IMR-90 (cell line): ENCODE measurements around the gene CAV2. TPM values are rescaled to one million over a fixed set of nuclear protein-coding genes. Genes with fewer than 3 reads are reported as not detected.

ENCODE experiments used
- ATAC-seq: fragments of 200-7000 bp; cut with Tn5 transposase; 2 replicates; pipeline ENCODE4 v1.9.1; 2020; ENCODE audit warnings: low read depth, mild to moderate bottlenecking, moderate library complexity
- BruUV-seq: library from RNA; stranded (reverse); fragments of 400-500 nt; replicated peaks from 2 replicates; lab custom pipeline; 2021; lab: Mats Ljungman, UMichigan
- CTCF ChIA-PET: fragments of 300-600 bp; formaldehyde crosslinking; extraction: SDS; loops from one replicate; lab custom pipeline; 2021; ENCODE audit warnings: antibody characterized with exemption; lab: Yijun Ruan, JAX
- POLR2A ChIA-PET: fragments of 300-600 bp; sonication (Branson Sonifier 250); formaldehyde crosslinking; loops from one replicate; lab custom pipeline; 2022; ENCODE audit warnings: antibody characterized with exemption; ENCODE audit not compliant: unreplicated experiment; lab: Charles Lee
- DNase-seq: peaks from one replicate; pipeline ENCODE4 v3.0.0; 2013
- H2AFZ ChIP-seq: replicated peaks from 2 replicates; pipeline ENCODE3; 2013; ENCODE audit warnings: low read length, mild to moderate bottlenecking; ENCODE audit not compliant: poor library complexity
- H2AK5ac ChIP-seq: 2 replicates; pipeline ENCODE4 v1.6.1; 2013; ENCODE audit warnings: low read depth, low read length, inconsistent platforms
- H2AK9ac ChIP-seq: replicated peaks from 2 replicates; pipeline ENCODE3; 2013; ENCODE audit warnings: mild to moderate bottlenecking, low read depth, low read length, moderate library complexity; ENCODE audit not compliant: poor library complexity
- H2BK120ac ChIP-seq: 2 replicates; pipeline ENCODE4 v1.6.1; 2013; ENCODE audit warnings: low read depth, low read length, inconsistent platforms
- H2BK15ac ChIP-seq: 3 replicates; pipeline ENCODE4 v1.6.1; 2013; ENCODE audit warnings: low read depth, low read length, inconsistent platforms
- H2BK20ac ChIP-seq: 2 replicates; pipeline ENCODE4 v1.6.1; 2013; ENCODE audit warnings: low read depth, mild to moderate bottlenecking, inconsistent platforms, low read length, moderate library complexity
- H2BK5ac ChIP-seq: 2 replicates; pipeline ENCODE4 v1.6.1; 2013; ENCODE audit warnings: mild to moderate bottlenecking, low read depth, low read length, inconsistent platforms; ENCODE audit not compliant: poor library complexity, severe bottlenecking
- H3K14ac ChIP-seq: replicated peaks from 2 replicates; pipeline ENCODE4 v1.6.1; 2013; ENCODE audit warnings: low read depth, low read length, inconsistent platforms
- H3K18ac ChIP-seq: 2 replicates; pipeline ENCODE4 v1.6.1; 2013; ENCODE audit warnings: low read depth, low read length, control low read depth
- H3K23ac ChIP-seq: 2 replicates; pipeline ENCODE4 v1.6.1; 2013; ENCODE audit warnings: low read depth, low read length, inconsistent platforms
- H3K27ac ChIP-seq: 2 replicates; pipeline ENCODE4 v1.5.1; 2013; ENCODE audit warnings: mild to moderate bottlenecking, control low read depth, low read length; ENCODE audit not compliant: insufficient read depth
- H3K27me3 ChIP-seq: 2 replicates; pipeline ENCODE4 v1.6.1; 2013; ENCODE audit warnings: low read length; ENCODE audit not compliant: control insufficient read depth, insufficient read depth
- H3K36me3 ChIP-seq: 2 replicates; pipeline ENCODE4 v1.6.1; 2013; ENCODE audit warnings: low read length, mixed read lengths; ENCODE audit not compliant: control insufficient read depth, insufficient read depth
- H3K4ac ChIP-seq: 2 replicates; pipeline ENCODE4 v1.6.1; 2013; ENCODE audit warnings: low read depth, low read length, inconsistent platforms
- H3K4me1 ChIP-seq: 2 replicates; pipeline ENCODE4 v1.6.1; 2013; ENCODE audit warnings: low read length, mixed read lengths; ENCODE audit not compliant: control insufficient read depth, insufficient read depth
- H3K4me2 ChIP-seq: 2 replicates; pipeline ENCODE4 v1.6.1; 2013; ENCODE audit warnings: low read depth, mild to moderate bottlenecking, control low read depth, low read length, moderate library complexity
- H3K4me3 ChIP-seq: 2 replicates; pipeline ENCODE4 v1.5.1; 2013; ENCODE audit warnings: low read depth, mild to moderate bottlenecking, control low read depth, low read length, moderate library complexity; ENCODE audit not compliant: insufficient read depth
- H3K56ac ChIP-seq: 2 replicates; pipeline ENCODE4 v1.6.1; 2013; ENCODE audit warnings: low read length, inconsistent platforms; ENCODE audit not compliant: insufficient read depth; ENCODE audit errors: extremely low read depth
- H3K79me1 ChIP-seq, 2 experiments: 2 replicates each; pipeline ENCODE4 v1.6.1; 2013; ENCODE audit warnings: low read length in 2 of 2, inconsistent platforms in 1 of 2, low read depth in 1 of 2
- H3K9ac ChIP-seq: 2 replicates; pipeline ENCODE4 v1.6.1; 2013; ENCODE audit warnings: low read depth, low read length, control low read depth
- H3K9me1 ChIP-seq: 2 replicates; pipeline ENCODE4 v1.6.1; 2013; ENCODE audit warnings: low read length, inconsistent platforms; ENCODE audit not compliant: insufficient read depth
- H3K9me3 ChIP-seq: 2 replicates; pipeline ENCODE4 v1.6.1; 2013; ENCODE audit warnings: low read length; ENCODE audit not compliant: control insufficient read depth, insufficient read depth
- H4K20me1 ChIP-seq: 2 replicates; pipeline ENCODE4 v1.6.1; 2013; ENCODE audit warnings: low read length, inconsistent platforms; ENCODE audit not compliant: insufficient read depth
- H4K5ac ChIP-seq: 2 replicates; pipeline ENCODE4 v1.6.1; 2013; ENCODE audit warnings: mild to moderate bottlenecking, low read depth, low read length, control low read depth
- H4K8ac ChIP-seq, 2 experiments: 2 replicates each; pipeline ENCODE4 v1.6.1; 2013; ENCODE audit warnings: low read depth in 2 of 2, low read length in 2 of 2, control low read depth in 1 of 2, inconsistent platforms in 1 of 2
- H4K91ac ChIP-seq: 2 replicates; pipeline ENCODE4 v1.6.1; 2013; ENCODE audit warnings: low read depth, low read length, inconsistent platforms; ENCODE audit not compliant: insufficient read depth
- BHLHE40 ChIP-seq: fragments of 150-350 bp; IDR thresholded peaks from 2 replicates; pipeline ENCODE4 v1.6.1; 2016; ENCODE audit warnings: mild to moderate bottlenecking, low read depth, low read length
- MAFK ChIP-seq: IDR thresholded peaks from 2 replicates; pipeline ENCODE4 v1.6.1; 2012; ENCODE audit warnings: low read depth, low read length, improper control_type of control experiment
- RCOR1 ChIP-seq: IDR thresholded peaks from 2 replicates; pipeline ENCODE4 v1.6.1; 2012; ENCODE audit warnings: mild to moderate bottlenecking, low read length, improper control_type of control experiment; ENCODE audit not compliant: insufficient replicate concordance
- SMC3 ChIP-seq: fragments of 150-350 bp; IDR thresholded peaks from 2 replicates; pipeline ENCODE4 v1.6.1; 2016; ENCODE audit warnings: low read depth, mild to moderate bottlenecking, antibody characterized with exemption, low read length, moderate library complexity
- WGBS, 2 experiments: methylation state at CpG; one replicate each; pipeline versions ENCODE4 v1.1.5 to v1.1.7; 2013; ENCODE audit warnings: missing lambda C conversion rate in 2 of 2; ENCODE audit not compliant: insufficient read length in 1 of 2; ENCODE audit errors: extremely low coverage in 2 of 2; 5-methylcytosine and 5-hydroxymethylcytosine counted together
- dilution Hi-C: fragments of 300-500 bp; cut with HindIII; formaldehyde crosslinking; loops from one replicate; pipeline ENCODE4 v1.14.3; 2018; ENCODE audit warnings: low sequenced_read_pairs; ENCODE audit not compliant: unreplicated experiment
- in situ Hi-C: fragments of 300-500 bp; cut with MboI; formaldehyde crosslinking; loops from 3 replicates; pipeline ENCODE4 v1.14.3; 2019; ENCODE audit warnings: low sequenced_read_pairs, inconsistent platforms, mixed read lengths
- intact Hi-C: fragments of 100-400 bp; cut with micrococcal nuclease; formaldehyde crosslinking; loops from 2 replicates; pipeline ENCODE4 v1.10.0; 2022
- polyA plus RNA-seq, 3 experiments: library from polyadenylated mRNA; depleted of rRNA; stranded (reverse); fragments of >200 nt; gene quantifications; 2 replicates each; pipeline ENCODE4 v1.2.3, GENCODE V29; 2012; ENCODE audit warnings: low replicate concordance in 1 of 3
- total RNA-seq: library from RNA; depleted of rRNA; stranded (reverse); fragments of >200 nt; gene quantifications from 2 replicates; pipeline ENCODE4 v1.2.3, GENCODE V29; 2012

The CAV2 gene
- total and polyA plus RNA-seq, 2 of the 4 experiments (the other 2 are of a cell fraction) = 199 to 265 TPM

- ChIA-PET CTCF (no interaction called here), POLR2A (interaction anchor here (0.6 kb wide), 2 partner anchors 37 to 101 kb away, joined by 3 to 5 read pairs; no protein-coding TSS in a partner anchor)
- no peak overlapping the region for H3K27ac ChIP-seq
- H2BK5ac ChIP-seq = peak overlapping the region; percentile 88
- 0 out of 2 replicates have a peak overlapping the region, but pooled peaks have one; percentile 19 for H2AK5ac ChIP-seq
- H3K79me1 ChIP-seq = peaks cover 0 to 4% of the 10 kb centered on the region in 2 experiments; a peak in 2 of 4 replicates
- no peak overlapping the region for H3K4ac ChIP-seq
- H3K27me3 ChIP-seq = no peaks in the 10 kb centered on the region
- ATAC-seq (no peak), DNase-seq (no peak)
- peak overlapping the region; percentile 52; the same call in 1 of the 2 replicates for H3K18ac ChIP-seq
- no peaks in the 10 kb centered on the region for H3K36me3 ChIP-seq
- peak overlapping the region; percentile 25; the same call in 1 of the 2 replicates for H4K5ac ChIP-seq
- no peak overlapping the region for H3K14ac ChIP-seq
- intact Hi-C loops = no loop called here
- H4K91ac ChIP-seq = peak overlapping the region; percentile 31; the same call in 1 of the 2 replicates
- no peak overlapping the region for H3K4me2 ChIP-seq
- H3K4me3 ChIP-seq = no peak overlapping the region
- no CpG with 5 or more reads among the region's 4 CpGs for WGBS, 2 experiments
- H3K56ac ChIP-seq = no peak overlapping the region
- no peak overlapping the region for H2AFZ ChIP-seq
- peak overlapping the region; percentile 58; the same call in 1 of the 3 replicates for H2BK15ac ChIP-seq
- TF ChIP-seq BHLHE40 (no peak), RCOR1 (no peak), MAFK (no peak), SMC3 (no peak)
- no peak overlapping the region for H3K9ac ChIP-seq
- H3K9me3 ChIP-seq = no peaks in the 10 kb centered on the region
- H4K20me1 ChIP-seq = no peaks in the 10 kb centered on the region
- no peak overlapping the region for H2AK9ac ChIP-seq
- H2BK20ac ChIP-seq = peak overlapping the region; percentile 53
- H2BK120ac ChIP-seq = peak overlapping the region; percentile 24; the same call in 1 of the 2 replicates
- peak overlapping the region in 1 of 2 experiments; percentile 56; a peak in 1 of 4 replicates for H4K8ac ChIP-seq
- peaks cover 6% of the 10 kb centered on the region for H3K4me1 ChIP-seq
- in situ Hi-C loops = no loop called here
- H3K9me1 ChIP-seq = no peaks in the 10 kb centered on the region
- dilution Hi-C loops = no loop called here
- no peak overlapping the region for H3K23ac ChIP-seq
- no TSS peak for BruUV-seq
Measured at GRCh38 chr7:116463956-116464355, 35.6 kb upstream of the CAV2 start.
